Neural cell (in vitro differentiated cells): Measurements from ENCODE around the gene ZNF555. TPM values are rescaled to one million over a fixed set of nuclear protein-coding genes. Genes with fewer than 3 reads are reported as not detected.

Experiments used
- H2AFZ ChIP-seq: fragments of 200-600, 300-800 bp; sonication (generic), shearing (Covaris generic); 2 replicates; pipeline ENCODE4 v1.6.0; 2014; ENCODE audit warnings: low read depth, mild to moderate bottlenecking, antibody characterized with exemption, low read length, moderate library complexity
- H3F3A ChIP-seq: fragments of 200-600 bp; shearing (Covaris generic); 2 replicates; pipeline ENCODE4 v1.6.1; 2016; ENCODE audit warnings: mild to moderate bottlenecking, moderate library complexity, mixed read lengths, antibody characterized with exemption, low read length; ENCODE audit not compliant: insufficient read depth, poor library complexity, severe bottlenecking
- H3K27ac ChIP-seq: fragments of 200-600, 300-800 bp; sonication (generic), shearing (Covaris generic); 2 replicates; pipeline ENCODE4 v1.5.1; 2014; ENCODE audit warnings: mild to moderate bottlenecking, low read length, moderate library complexity
- H3K27me3 ChIP-seq: fragments of 300-800, 200-600 bp; sonication (generic), shearing (Covaris generic); 2 replicates; pipeline ENCODE4 v1.6.0; 2014; ENCODE audit warnings: mild to moderate bottlenecking, low read depth, low read length, moderate library complexity; ENCODE audit not compliant: insufficient read depth
- H3K36me3 ChIP-seq: fragments of 300-800, 200-600 bp; sonication (generic), shearing (Covaris generic); 2 replicates; pipeline ENCODE4 v1.5.1; 2014; ENCODE audit warnings: mild to moderate bottlenecking, antibody characterized with exemption, low read length, moderate library complexity; ENCODE audit not compliant: insufficient read depth
- H3K4me2 ChIP-seq: fragments of 300-800, 200-600 bp; sonication (generic), shearing (Covaris generic); 2 replicates; pipeline ENCODE4 v1.6.0; 2014; ENCODE audit warnings: mild to moderate bottlenecking, low read length
- H3K4me3 ChIP-seq: fragments of 300-800, 200-600 bp; sonication (generic), shearing (Covaris generic); 2 replicates; pipeline ENCODE4 v1.5.1; 2014; ENCODE audit warnings: mild to moderate bottlenecking, low read length, moderate library complexity
- H3K79me2 ChIP-seq: fragments of 200-600 bp; shearing (Covaris generic); replicated peaks from 2 replicates; pipeline ENCODE4 v1.6.0; 2014; ENCODE audit warnings: mild to moderate bottlenecking, low read length, moderate library complexity; ENCODE audit not compliant: insufficient read depth
- H3K9ac ChIP-seq: fragments of 300-800, 200-600 bp; sonication (generic), shearing (Covaris generic); 2 replicates; pipeline ENCODE4 v1.6.1; 2016; ENCODE audit warnings: mild to moderate bottlenecking, low read length, mixed read lengths
- H3K9me2 ChIP-seq: fragments of 200-600 bp; shearing (Covaris generic); 2 replicates; pipeline ENCODE4 v1.6.1; 2016; ENCODE audit warnings: mild to moderate bottlenecking, low read length, mixed read lengths; ENCODE audit not compliant: insufficient read depth
- H3K9me3 ChIP-seq: fragments of 200-600, 300-800 bp; sonication (generic), shearing (Covaris generic); 2 replicates; pipeline ENCODE4 v1.6.1; 2016; ENCODE audit warnings: mild to moderate bottlenecking, mixed run types, low read length, moderate library complexity, mixed read lengths
- H4K20me1 ChIP-seq: fragments of 200-600 bp; shearing (Covaris generic); 2 replicates; pipeline ENCODE4 v1.6.1; 2016; ENCODE audit warnings: mild to moderate bottlenecking, mixed run types; ENCODE audit not compliant: insufficient read depth
- CTCF ChIP-seq: fragments of 450-650 bp; IDR thresholded peaks from 2 replicates; pipeline ENCODE4 v1.5.1; 2014; ENCODE audit warnings: antibody characterized with exemption, mild to moderate bottlenecking, moderate library complexity; ENCODE audit not compliant: poor library complexity, severe bottlenecking
- MXI1 ChIP-seq: fragments of 450-650 bp; conservative IDR thresholded peaks from 2 replicates; pipeline ENCODE4 v1.6.1; 2014; ENCODE audit warnings: antibody characterized with exemption, mild to moderate bottlenecking; ENCODE audit not compliant: poor library complexity, severe bottlenecking
- POLR2AphosphoS5 ChIP-seq: IDR thresholded peaks from 2 replicates; pipeline ENCODE4 v1.6.1; 2012
- RAD21 ChIP-seq: fragments of 450-650 bp; conservative IDR thresholded peaks from 2 replicates; pipeline ENCODE4 v1.6.1; 2014; ENCODE audit warnings: antibody characterized with exemption, mild to moderate bottlenecking, moderate library complexity
- SMC3 ChIP-seq: fragments of 450-650 bp; conservative IDR thresholded peaks from 2 replicates; pipeline ENCODE4 v1.6.1; 2014; ENCODE audit warnings: antibody characterized with exemption, mild to moderate bottlenecking, moderate library complexity; ENCODE audit not compliant: poor library complexity
- TAF1 ChIP-seq: IDR thresholded peaks from 2 replicates; pipeline ENCODE4 v1.6.1; 2012; ENCODE audit warnings: low read depth
- polyA plus RNA-seq: library from polyadenylated mRNA; depleted of rRNA; stranded (reverse); fragments of >200 nt; gene quantifications from 2 replicates; pipeline ENCODE4 v1.2.3, GENCODE V29; 2014
- TF ChIP-seq, protein P1 (sequence below): IDR thresholded peaks from 2 replicates; pipeline ENCODE4 v1.6.1; 2012; ENCODE audit warnings: borderline replicate concordance

ZNF555 gene
- polyA plus RNA-seq, 1 donor from 2014 or later = 6.5 TPM

- no peaks in the 10 kb centered on the region for H3K79me2 ChIP-seq
- H3K9me3 ChIP-seq = no peaks in the 10 kb centered on the region
- no peaks in the 10 kb centered on the region for H3K36me3 ChIP-seq
- H3K4me3 ChIP-seq = peak overlapping the region; percentile 96
- H3F3A ChIP-seq = no peaks in the 10 kb centered on the region
- no peaks in the 10 kb centered on the region for H3K9me2 ChIP-seq
- H4K20me1 ChIP-seq = no peaks in the 10 kb centered on the region
- peak overlapping the region; percentile 73 for H3K4me2 ChIP-seq
- TF ChIP-seq MXI1 = peak; percentile 40
- no peak for TF ChIP-seq TAF1
- H2AFZ ChIP-seq = peak overlapping the region; percentile 33
- H3K9ac ChIP-seq = peak overlapping the region; percentile 85
- no peaks in the 10 kb centered on the region for H3K27me3 ChIP-seq
- H3K27ac ChIP-seq = peak overlapping the region; percentile 58
Measured at GRCh38 chr19:2820112-2820702, 21.1 kb upstream of the ZNF555 start.

DNA sequence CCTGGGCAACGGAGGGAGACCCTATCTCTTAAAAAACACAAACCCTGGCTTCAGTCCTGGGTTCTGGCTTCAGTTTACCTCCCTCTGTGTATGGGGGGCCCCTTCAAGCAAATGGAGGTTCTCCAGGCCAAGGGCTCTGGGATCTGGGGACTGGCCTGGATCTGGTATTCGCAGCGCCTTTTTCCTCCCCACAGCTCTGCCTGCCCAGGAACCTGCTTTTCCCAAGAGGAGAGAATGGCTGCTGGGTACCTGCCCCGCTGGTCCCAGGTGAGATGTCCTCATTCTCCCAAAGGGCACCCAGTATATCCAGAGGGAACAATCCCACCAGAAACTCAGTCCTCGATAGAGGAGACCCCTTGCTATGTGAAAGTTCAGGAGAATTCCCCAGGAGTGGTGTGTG, 18.4 kb upstream of the ZNF555 start:
- TF ChIP-seq RAD21 = no peak
- no peak for TF ChIP-seq SMC3
- no peak for TF ChIP-seq POLR2AphosphoS5
- TF ChIP-seq MXI1 = no peak
- TF ChIP-seq, protein P1, sequence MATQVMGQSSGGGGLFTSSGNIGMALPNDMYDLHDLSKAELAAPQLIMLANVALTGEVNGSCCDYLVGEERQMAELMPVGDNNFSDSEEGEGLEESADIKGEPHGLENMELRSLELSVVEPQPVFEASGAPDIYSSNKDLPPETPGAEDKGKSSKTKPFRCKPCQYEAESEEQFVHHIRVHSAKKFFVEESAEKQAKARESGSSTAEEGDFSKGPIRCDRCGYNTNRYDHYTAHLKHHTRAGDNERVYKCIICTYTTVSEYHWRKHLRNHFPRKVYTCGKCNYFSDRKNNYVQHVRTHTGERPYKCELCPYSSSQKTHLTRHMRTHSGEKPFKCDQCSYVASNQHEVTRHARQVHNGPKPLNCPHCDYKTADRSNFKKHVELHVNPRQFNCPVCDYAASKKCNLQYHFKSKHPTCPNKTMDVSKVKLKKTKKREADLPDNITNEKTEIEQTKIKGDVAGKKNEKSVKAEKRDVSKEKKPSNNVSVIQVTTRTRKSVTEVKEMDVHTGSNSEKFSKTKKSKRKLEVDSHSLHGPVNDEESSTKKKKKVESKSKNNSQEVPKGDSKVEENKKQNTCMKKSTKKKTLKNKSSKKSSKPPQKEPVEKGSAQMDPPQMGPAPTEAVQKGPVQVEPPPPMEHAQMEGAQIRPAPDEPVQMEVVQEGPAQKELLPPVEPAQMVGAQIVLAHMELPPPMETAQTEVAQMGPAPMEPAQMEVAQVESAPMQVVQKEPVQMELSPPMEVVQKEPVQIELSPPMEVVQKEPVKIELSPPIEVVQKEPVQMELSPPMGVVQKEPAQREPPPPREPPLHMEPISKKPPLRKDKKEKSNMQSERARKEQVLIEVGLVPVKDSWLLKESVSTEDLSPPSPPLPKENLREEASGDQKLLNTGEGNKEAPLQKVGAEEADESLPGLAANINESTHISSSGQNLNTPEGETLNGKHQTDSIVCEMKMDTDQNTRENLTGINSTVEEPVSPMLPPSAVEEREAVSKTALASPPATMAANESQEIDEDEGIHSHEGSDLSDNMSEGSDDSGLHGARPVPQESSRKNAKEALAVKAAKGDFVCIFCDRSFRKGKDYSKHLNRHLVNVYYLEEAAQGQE = no peak
- TF ChIP-seq TAF1 = no peak
- no peak for TF ChIP-seq CTCF
- H3K27ac ChIP-seq = no peak overlapping the region
- no peaks in the 10 kb centered on the region for H3K9me2 ChIP-seq
- H3K9ac ChIP-seq = no peak overlapping the region
- no peaks in the 10 kb centered on the region for H3K79me2 ChIP-seq
- H4K20me1 ChIP-seq = no peaks in the 10 kb centered on the region
- no peaks in the 10 kb centered on the region for H3F3A ChIP-seq
- H3K36me3 ChIP-seq = peaks cover 10% of the 10 kb centered on the region
- no peaks in the 10 kb centered on the region for H3K9me3 ChIP-seq
- no peaks in the 10 kb centered on the region for H3K27me3 ChIP-seq
- H3K4me3 ChIP-seq = no peak overlapping the region
- H2AFZ ChIP-seq = no peak overlapping the region
- no peak overlapping the region for H3K4me2 ChIP-seq

GRCh38 chr19:2823646-2824045, 17.6 kb upstream of the ZNF555 start:
- Histone ChIP-seq H3K27ac (no peak overlapping the region), H2AFZ (no peak overlapping the region)
- TF ChIP-seq SMC3 = no peak
- TF ChIP-seq RAD21 = no peak
- no peak for TF ChIP-seq TAF1
- no peak for TF ChIP-seq POLR2AphosphoS5

More at GRCh38 chr19:2823646-2824045, 17.6 kb upstream of the ZNF555 start:
- Histone ChIP-seq H3K27me3 (no peaks in the 10 kb centered on the region), H3K4me3 (no peak overlapping the region), H3K4me2 (no peak overlapping the region), H4K20me1 (no peaks in the 10 kb centered on the region), H3K9ac (no peak overlapping the region), H3K79me2 (no peaks in the 10 kb centered on the region), H3K9me3 (no peaks in the 10 kb centered on the region), H3K36me3 (peaks cover 10% of the 10 kb centered on the region), H3K9me2 (no peaks in the 10 kb centered on the region), H3F3A (no peaks in the 10 kb centered on the region)
